ENCODE results near the gene PLA2G2F.

Gene PLA2G2F

GRCh38 chr1:20141001-20141400 lies 1.9 kb downstream of the PLA2G2F start:
- H3K4me3 ChIP-seq (ENCODE audit: control insufficient read depth, low read depth, low read length) = no peak overlapping the region
- DNase-seq (ENCODE audit: low read depth) = no peak
- TF ChIP-seq, protein P1, sequence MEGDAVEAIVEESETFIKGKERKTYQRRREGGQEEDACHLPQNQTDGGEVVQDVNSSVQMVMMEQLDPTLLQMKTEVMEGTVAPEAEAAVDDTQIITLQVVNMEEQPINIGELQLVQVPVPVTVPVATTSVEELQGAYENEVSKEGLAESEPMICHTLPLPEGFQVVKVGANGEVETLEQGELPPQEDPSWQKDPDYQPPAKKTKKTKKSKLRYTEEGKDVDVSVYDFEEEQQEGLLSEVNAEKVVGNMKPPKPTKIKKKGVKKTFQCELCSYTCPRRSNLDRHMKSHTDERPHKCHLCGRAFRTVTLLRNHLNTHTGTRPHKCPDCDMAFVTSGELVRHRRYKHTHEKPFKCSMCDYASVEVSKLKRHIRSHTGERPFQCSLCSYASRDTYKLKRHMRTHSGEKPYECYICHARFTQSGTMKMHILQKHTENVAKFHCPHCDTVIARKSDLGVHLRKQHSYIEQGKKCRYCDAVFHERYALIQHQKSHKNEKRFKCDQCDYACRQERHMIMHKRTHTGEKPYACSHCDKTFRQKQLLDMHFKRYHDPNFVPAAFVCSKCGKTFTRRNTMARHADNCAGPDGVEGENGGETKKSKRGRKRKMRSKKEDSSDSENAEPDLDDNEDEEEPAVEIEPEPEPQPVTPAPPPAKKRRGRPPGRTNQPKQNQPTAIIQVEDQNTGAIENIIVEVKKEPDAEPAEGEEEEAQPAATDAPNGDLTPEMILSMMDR (IDR thresholded peaks at IDR 0.05; ENCODE audit: control insufficient read depth, insufficient read depth, low read depth, low read length, missing control alignments) = no peak

DNA sequence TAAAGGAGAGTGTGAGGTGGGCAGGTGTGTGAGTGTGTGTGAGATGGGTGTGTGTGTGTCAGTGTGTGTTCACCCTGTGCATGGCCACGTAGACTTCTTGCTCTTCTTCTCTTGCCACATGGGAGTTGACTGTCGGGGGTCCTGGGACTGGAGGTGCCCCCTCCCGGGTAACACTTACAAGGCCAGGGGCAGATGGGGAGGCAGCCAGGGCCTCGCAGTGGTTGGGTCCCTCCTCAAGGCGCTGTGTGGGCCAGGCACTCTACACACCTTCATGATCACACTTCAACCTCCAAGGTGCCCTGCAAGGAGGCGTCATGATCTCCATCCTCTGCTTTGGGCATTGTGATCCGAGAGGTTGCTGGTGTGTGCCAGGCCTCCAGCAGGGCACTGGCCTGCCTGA lies 2.3 kb downstream of the PLA2G2F start:
- H3K4me3 ChIP-seq (ENCODE audit: control insufficient read depth, low read depth, low read length) = no peak overlapping the region
- TF ChIP-seq, protein P1 (IDR thresholded peaks at IDR 0.05; ENCODE audit: control insufficient read depth, insufficient read depth, low read depth, low read length, missing control alignments) = no peak
- no peak for DNase-seq (ENCODE audit: low read depth)

DNA sequence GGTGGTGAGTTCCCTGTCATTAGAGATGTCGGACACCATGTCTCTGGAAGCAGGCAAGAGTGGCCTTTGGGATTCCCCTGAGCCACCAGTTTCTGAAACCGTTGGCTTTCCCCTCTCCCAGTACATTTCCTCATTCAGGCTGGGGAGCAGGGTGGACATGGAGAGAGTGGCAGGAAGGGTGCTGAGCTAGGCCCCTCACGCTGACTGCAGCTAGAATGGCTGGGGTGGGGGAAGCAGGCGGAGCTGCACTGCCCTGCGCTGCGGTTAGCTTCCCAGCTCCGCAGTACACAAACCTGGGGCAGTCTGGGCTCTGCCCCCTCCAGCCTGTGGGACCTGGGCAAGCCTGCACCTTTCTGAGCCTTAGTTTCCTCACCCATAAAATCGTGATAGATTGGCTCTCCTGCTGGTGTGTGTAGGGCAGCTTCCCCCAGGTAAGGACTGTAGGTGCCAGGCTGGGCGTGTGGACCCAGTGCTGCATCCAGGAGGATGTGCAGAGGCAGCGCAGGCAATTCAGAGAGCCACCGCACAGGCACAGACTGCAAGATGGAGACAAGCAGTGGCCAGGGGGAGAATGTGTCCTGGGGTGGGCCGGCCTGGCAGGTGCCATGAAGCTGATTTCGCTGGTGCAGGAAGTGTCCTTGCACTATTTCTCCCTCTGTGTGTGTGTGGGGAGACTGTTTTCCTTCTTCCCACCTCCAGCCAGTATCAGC lies 3.0 kb downstream of the PLA2G2F start:
- DNase-seq (ENCODE audit: low read depth) = no peak
- H3K4me3 ChIP-seq (ENCODE audit: control insufficient read depth, low read depth, low read length) = no peak overlapping the region
- TF ChIP-seq, protein P1 (IDR thresholded peaks at IDR 0.05; ENCODE audit: control insufficient read depth, insufficient read depth, low read depth, low read length, missing control alignments) = no peak

GRCh38 chr1:20143318-20143717 lies 4.2 kb downstream of the PLA2G2F start:
- TF ChIP-seq, protein P1 (IDR thresholded peaks at IDR 0.05; ENCODE audit: control insufficient read depth, insufficient read depth, low read depth, low read length, missing control alignments) = no peak
- DNase-seq (ENCODE audit: low read depth) = no peak
- H3K4me3 ChIP-seq (ENCODE audit: control insufficient read depth, low read depth, low read length) = no peak overlapping the region

- DNase-seq (ENCODE audit: low read depth) = no peak
- TF ChIP-seq, protein P1 (IDR thresholded peaks at IDR 0.05; ENCODE audit: control insufficient read depth, insufficient read depth, low read depth, low read length, missing control alignments) = no peak
- no peak overlapping the region for H3K4me3 ChIP-seq (ENCODE audit: control insufficient read depth, low read depth, low read length)
Measured at GRCh38 chr1:20143734-20144565, 4.8 kb downstream of the PLA2G2F start.

- H3K4me3 ChIP-seq (ENCODE audit: control insufficient read depth, low read depth, low read length) = no peak overlapping the region
- DNase-seq (ENCODE audit: low read depth) = no peak
- TF ChIP-seq, protein P1 (IDR thresholded peaks at IDR 0.05; ENCODE audit: control insufficient read depth, insufficient read depth, low read depth, low read length, missing control alignments) = no peak
Measured at GRCh38 chr1:20147846-20148570, 8.9 kb downstream of the PLA2G2F start.

Data from AG09309 (cell line).